Fibroblast of skin of right biceps (primary cell): ENCODE results near the gene PZP.
A peak's percentile ranks its signal among the peaks of the same experiment; 100 is the strongest.
"Not testable (repeated sequence)": the region's sequence is repeated elsewhere in the genome, so short reads cannot be mapped to it uniquely, and the experiment has no call there.

Source experiments
- DNase-seq: peaks from one replicate; pipeline ENCODE4 v3.0.0-alpha.2; 2013

The PZP gene

GRCh38 chr12:9180810-9181209 lies 27.4 kb downstream of the PZP start:
- DNase-seq: no peak

DNA sequence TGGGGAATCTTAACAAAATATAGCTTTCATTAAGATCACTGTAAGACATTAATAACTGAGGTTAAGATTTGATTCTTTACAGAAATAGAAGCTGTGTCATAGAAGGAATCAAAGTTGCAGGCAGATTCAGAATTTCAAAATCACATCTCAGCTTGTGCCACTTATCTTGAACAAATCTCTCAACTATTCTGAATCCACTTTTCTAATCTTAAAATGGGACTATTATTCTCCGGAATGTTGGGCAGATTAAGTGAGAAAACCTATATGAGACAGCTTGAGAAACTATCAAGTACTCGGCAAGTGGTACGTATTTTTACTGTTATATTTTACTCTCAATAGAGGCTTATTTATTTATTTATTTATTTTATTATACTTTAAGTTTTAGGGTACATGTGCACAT lies 28.4 kb downstream of the PZP start:
- DNase-seq: no peak

DNA sequence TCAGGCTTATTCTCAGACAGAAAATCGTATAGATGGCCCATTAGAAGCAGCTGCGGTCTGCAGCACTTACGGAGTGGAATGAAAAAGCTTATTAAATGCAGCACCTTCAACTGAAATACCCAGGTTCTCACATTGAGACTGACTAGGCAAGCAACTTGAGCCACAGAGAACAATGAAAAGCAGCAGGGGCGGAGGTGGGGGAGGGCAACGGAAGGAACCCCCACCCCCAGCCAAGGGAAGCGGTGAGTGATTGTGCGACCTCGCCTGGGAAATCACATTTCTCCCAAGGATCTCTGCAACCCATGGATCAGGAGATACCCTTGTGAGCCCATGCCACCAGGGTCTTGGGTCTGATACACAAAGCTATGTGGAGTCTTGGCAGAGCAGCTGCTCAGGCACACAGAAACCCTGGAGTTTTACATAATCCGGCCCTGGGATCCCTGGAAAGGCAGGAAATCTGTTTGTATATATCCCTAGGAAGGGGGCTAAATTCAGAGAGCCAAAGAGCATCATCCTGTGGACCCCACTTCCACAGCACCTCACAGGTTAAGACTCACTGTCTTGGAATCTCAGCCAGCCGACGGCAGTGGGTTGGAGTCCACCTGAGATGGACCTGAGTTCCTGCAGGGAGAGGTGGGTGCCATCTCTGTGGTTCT lies 38.1 kb downstream of the PZP start:
- DNase-seq: no peak

DNA sequence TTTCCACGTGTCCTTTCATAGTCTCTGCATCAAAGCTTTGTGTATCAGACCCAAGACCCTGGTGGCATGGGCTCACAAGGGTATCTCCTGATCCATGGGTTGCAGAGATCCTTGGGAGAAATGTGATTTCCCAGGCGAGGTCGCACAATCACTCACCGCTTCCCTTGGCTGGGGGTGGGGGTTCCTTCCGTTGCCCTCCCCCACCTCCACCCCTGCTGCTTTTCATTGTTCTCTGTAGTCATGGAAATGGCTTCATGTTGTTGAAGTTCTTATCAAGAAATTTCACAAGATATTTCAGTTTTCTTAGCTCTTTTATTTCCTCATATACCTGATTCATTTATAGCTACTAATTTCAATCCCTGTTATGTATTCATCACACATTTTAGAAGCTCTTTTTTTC lies 40.9 kb downstream of the PZP start:
- not testable (repeated sequence) for DNase-seq

DNA sequence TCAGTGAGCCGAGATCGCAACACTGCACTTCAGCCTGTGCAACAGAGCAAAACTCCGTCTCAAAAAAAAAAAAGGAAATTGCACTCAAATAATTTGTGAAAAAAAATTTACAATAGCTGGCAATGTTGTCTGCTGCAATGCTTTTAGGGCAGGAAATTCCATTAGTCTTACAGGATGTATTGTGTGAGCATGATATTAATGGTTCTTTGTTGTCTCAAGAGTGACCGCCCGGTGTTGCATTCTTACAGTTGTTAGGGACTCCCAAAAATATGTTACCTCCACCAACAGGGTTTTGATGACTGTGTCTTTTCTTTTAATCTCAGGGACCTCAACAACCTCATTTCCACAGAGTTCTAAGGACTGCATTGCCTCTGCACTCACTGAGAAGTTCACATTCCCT lies 44.8 kb downstream of the PZP start:
- no peak for DNase-seq

- no peak for DNase-seq
Measured at GRCh38 chr12:9156119-9156518, 52.1 kb downstream of the PZP start.

DNA sequence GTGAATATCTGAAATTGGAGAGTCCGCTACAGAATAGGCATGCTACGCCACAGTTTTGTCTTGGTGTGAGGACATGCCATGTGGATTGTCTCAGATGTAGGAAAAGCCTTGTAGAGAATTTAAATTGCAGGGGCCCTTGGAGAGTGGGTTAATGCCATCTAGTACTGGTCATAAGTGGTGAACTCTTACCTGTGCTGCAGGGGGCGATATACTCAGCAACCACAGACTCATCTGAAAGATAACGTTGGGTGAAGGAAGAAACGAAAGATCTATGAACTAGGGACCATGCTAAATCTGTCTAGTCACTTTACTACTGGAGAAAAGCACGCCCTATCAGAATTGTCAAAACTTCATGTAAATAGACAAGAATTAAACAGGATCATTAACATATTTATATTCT lies 58.8 kb downstream of the PZP start:
- no peak for DNase-seq

DNA sequence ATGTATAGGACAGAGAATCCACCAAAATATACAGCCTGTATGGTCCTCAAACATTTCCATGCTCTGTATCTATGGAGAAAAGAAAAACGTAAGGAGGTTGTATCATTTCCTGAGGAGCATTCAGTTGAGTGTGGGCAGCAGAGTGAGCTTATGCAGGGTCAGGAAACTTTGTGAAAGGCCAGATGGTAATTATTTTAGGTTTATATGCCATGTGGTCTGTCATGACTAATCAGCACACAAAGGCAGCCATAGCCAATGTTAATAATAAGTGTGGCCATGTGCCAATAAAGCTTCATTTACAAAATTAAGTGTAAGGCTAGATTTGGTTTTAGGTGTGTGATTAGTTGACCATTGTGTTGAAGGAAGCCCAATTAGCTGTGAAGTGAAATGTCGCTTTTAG lies 59.3 kb downstream of the PZP start:
- no peak for DNase-seq

- no peak for DNase-seq
Measured at GRCh38 chr12:9147461-9147860, 60.7 kb downstream of the PZP start.

- no peak for DNase-seq
Measured at GRCh38 chr12:9144730-9145106, 63.5 kb downstream of the PZP start.

DNA sequence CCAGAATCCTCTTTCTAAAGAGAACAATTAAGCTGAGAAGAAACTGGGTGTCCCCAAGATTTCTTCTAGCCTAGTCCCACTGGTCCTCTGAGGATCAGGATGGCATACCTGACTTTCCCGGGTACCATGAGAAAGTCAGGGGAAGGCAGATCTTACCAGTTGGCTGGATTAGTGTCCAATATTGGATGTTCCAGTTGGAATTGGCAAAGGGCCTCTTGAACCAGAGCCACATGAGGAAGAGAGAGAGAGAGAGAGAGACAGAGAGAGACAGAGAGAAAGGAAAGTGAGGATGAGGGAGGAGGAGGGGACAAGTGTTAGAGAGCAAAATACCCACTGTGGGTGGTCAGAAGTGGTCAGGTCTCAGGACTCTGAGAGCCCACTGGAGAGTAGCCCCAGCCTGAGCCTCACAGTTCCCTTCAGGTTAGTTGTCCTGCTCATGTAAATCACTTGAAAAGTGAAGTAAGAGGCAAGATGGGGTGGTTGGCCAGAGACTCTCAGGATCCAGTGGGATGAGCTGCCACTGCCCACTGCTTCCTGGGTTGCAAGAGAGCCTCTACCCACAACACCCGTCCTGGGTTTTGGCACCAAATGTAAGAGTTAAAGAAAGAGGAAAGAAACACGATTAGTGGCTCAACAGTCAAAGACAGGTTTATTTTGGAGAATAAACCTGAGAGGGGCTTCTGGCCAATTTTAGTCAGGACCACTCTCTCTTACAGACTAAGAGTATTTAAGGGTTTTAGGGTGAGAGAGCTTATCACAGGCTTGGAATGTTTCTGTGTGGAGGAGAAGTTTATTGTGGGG lies 64.1 kb downstream of the PZP start:
- no peak for DNase-seq

- DNase-seq: no peak
Measured at GRCh38 chr12:9143137-9143536, 65.1 kb downstream of the PZP start.

DNA sequence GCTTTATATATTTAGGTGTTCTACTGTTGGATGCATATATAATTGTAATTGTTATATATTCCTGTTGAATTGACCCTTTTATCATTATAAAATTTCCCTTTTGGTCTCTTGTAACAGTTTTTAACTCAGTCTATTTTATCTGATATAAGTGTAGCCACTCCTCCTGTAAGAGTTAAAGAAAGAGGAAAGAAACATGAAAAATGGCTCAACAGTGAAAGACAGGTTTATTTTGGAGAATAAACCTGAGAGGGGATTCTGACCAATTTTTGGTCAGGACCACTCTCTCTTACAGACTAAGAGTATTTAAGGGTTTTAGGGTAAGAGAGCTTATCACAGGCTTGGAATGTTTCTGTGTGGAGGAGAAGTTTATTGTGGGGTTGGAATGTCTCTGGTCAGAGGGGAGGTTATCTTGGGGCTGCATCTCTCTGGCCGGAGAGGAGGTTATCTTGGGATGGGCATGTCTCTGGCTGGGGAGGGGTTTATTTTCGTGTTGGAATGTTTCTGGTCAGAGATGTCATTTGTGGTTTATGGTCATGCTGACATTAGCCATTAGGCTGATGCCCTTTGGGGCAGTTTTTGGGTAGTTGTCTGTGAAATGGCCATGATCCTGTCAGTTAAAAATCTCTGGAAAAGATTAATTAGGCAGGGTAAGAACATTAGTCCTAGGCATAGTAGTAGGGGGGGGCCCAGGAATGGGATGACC lies 68.5 kb downstream of the PZP start:
- not testable (repeated sequence) for DNase-seq

DNA sequence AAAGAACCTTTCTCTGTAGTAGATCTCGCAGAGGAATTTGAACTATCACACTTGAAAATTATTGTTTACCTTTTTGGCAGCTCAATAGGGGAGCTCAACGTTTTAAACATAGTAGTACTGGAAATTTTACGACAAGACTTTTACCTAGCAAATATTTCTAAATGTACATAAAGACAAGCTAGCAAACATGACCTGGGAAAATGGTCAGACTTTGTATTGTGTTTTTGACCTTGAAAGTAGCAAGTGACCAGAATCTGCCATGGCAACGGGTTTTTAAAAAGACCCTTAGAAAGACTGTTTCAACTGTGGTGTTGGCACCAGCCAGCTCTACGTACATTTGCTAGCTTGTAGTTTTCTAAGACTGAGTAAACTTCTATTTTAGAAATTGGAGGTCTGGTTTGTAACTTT lies 72.3 kb downstream of the PZP start:
- DNase-seq: no peak

- DNase-seq: no peak
Measured at GRCh38 chr12:9134981-9135628, 73.1 kb downstream of the PZP start.

GRCh38 chr12:9133216-9133916 lies 74.8 kb downstream of the PZP start:
- DNase-seq: peak; percentile 30

GRCh38 chr12:9132008-9132535 lies 76.1 kb downstream of the PZP start:
- no peak for DNase-seq

DNA sequence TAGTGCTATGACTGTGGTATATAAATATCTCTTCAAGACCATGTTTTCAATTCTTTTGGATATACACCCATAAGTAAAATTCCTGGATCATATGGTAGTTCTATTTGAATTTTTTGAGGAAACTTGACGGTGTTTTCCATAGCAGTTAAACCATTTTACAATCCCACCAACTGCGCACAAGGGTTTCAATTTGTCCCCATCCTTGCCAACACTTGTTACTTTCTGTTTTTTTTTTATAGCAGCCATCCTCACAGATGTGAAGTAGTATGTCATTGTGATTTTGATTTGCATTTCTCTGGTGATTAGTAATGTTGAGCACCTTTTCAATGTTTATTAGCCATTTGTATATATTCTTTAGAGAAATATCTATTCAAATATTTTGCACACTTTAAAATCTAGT lies 78.0 kb downstream of the PZP start:
- no peak for DNase-seq

GRCh38 chr12:9127936-9128663 lies 80.1 kb downstream of the PZP start:
- no peak for DNase-seq

GRCh38 chr12:9127484-9127883 lies 80.7 kb downstream of the PZP start:
- DNase-seq: no peak

GRCh38 chr12:9124383-9125031 lies 83.7 kb downstream of the PZP start:
- no peak for DNase-seq
